GM12878 (cell line): ENCODE measurements around the gene KIF15. TPM values are rescaled to one million over a fixed set of nuclear protein-coding genes. Genes with fewer than 3 reads are reported as not detected.

ENCODE experiments used
- BRCA1 ChIP-seq: IDR thresholded peaks from 2 replicates; pipeline ENCODE4 v1.6.1; 2011; ENCODE audit warnings: low read depth, low read length, improper control_type of control experiment
- E4F1 ChIP-seq: fragments of 450-650 bp; IDR thresholded peaks from 2 replicates; pipeline ENCODE4 v1.6.1; 2018; ENCODE audit warnings: borderline replicate concordance, mild to moderate bottlenecking; ENCODE audit not compliant: partially characterized antibody
- ELK1 ChIP-seq: IDR thresholded peaks from 2 replicates; pipeline ENCODE4 v1.6.1; 2012; ENCODE audit warnings: low read depth, low read length, improper control_type of control experiment
- MAX ChIP-seq: IDR thresholded peaks from 2 replicates; pipeline ENCODE4 v1.6.1; 2012; ENCODE audit warnings: low read depth, low read length, improper control_type of control experiment
- MEF2B ChIP-seq: fragments of 450-650 bp; IDR thresholded peaks from 2 replicates; pipeline ENCODE4 v1.6.1; 2018; ENCODE audit warnings: mild to moderate bottlenecking, moderate library complexity; ENCODE audit not compliant: partially characterized antibody, poor library complexity, severe bottlenecking
- MYB ChIP-seq: fragments of 150-350 bp; IDR thresholded peaks from 2 replicates; pipeline ENCODE4 v1.6.1; 2014; ENCODE audit warnings: mild to moderate bottlenecking, low read depth, low read length, borderline replicate concordance
- NFXL1 ChIP-seq: fragments of 450-650 bp; IDR thresholded peaks from 2 replicates; pipeline ENCODE4 v1.6.1; 2017; ENCODE audit warnings: antibody characterized with exemption, mild to moderate bottlenecking, borderline replicate concordance
- NR2C1 ChIP-seq: fragments of 450-650 bp; IDR thresholded peaks from 2 replicates; pipeline ENCODE4 v1.6.1; 2017; ENCODE audit warnings: antibody characterized with exemption, mild to moderate bottlenecking, moderate library complexity
- PAX5 ChIP-seq: IDR thresholded peaks from 2 replicates; pipeline ENCODE4 v1.6.1; 2011; ENCODE audit warnings: low read depth, low read length, borderline replicate concordance
- POLR2AphosphoS5 ChIP-seq: IDR thresholded peaks from 2 replicates; pipeline ENCODE4 v1.6.1; 2011; ENCODE audit warnings: mild to moderate bottlenecking, low read length, inconsistent platforms
- RFX5 ChIP-seq: IDR thresholded peaks from 2 replicates; pipeline ENCODE4 v1.6.1; 2011; ENCODE audit warnings: low read depth, low read length, improper control_type of control experiment
- SIX5 ChIP-seq: IDR thresholded peaks from 2 replicates; pipeline ENCODE4 v1.6.1; 2011; ENCODE audit warnings: mild to moderate bottlenecking, low read depth, low read length, moderate library complexity; ENCODE audit not compliant: severe bottlenecking
- SREBF1 ChIP-seq: IDR thresholded peaks from 2 replicates; pipeline ENCODE4 v1.6.1; 2012; ENCODE audit warnings: mild to moderate bottlenecking, low read length
- SRF ChIP-seq, 2 experiments: IDR thresholded peaks; 2 replicates each; pipeline ENCODE4 v1.6.1; 2011; ENCODE audit warnings: low read depth in 2 of 2, low read length in 2 of 2, mild to moderate bottlenecking in 1 of 2, moderate library complexity in 1 of 2
- SUZ12 ChIP-seq: fragments of 200-600 bp; sonication (generic); IDR thresholded peaks from one replicate; pipeline ENCODE4 v1.6.1; 2018; ENCODE audit warnings: antibody characterized with exemption, mild to moderate bottlenecking; ENCODE audit not compliant: unreplicated experiment
- TARDBP ChIP-seq: IDR thresholded peaks from 2 replicates; pipeline ENCODE4 v1.6.1; 2016; ENCODE audit warnings: borderline replicate concordance
- TCF12 ChIP-seq: IDR thresholded peaks from 2 replicates; pipeline ENCODE4 v1.6.1; 2011; ENCODE audit warnings: low read depth, mild to moderate bottlenecking, low read length
- YY1 ChIP-seq: IDR thresholded peaks from 2 replicates; pipeline ENCODE4 v1.6.1; 2011; ENCODE audit warnings: low read depth, mild to moderate bottlenecking, low read length
- ZNF24 ChIP-seq: fragments of 450-650 bp; IDR thresholded peaks from 2 replicates; pipeline ENCODE4 v1.6.1; 2017; ENCODE audit warnings: antibody characterized with exemption, mild to moderate bottlenecking
- ZNF274 ChIP-seq: IDR thresholded peaks from one replicate; pipeline ENCODE4 v1.8.0; 2011; ENCODE audit not compliant: insufficient read length, insufficient read depth
- polyA plus RNA-seq, 11 experiments: library from polyadenylated mRNA; depleted of rRNA in 4 of 11; unstranded in 6 of 11; stranded (reverse) in 5 of 11; fragments of >200 nt; fragmentation: Nextera tagmentation in 4 of 11; fragmentation: Illumina TruSeq in 1 of 11; extraction: Ambion mirVana in 4 of 11; extraction: Trizol in 1 of 11; gene quantifications; 1 replicate in 1 of 11; 2 replicates in 10 of 11; pipeline versions ENCODE4 v1.2.1 to v1.2.3, GENCODE V29; 2011 to 2016; ENCODE audit warnings: inconsistent platforms in 2 of 11, missing spikeins in 2 of 11, low read depth in 1 of 11
- total RNA-seq, 4 experiments: library from RNA; depleted of rRNA in 3 of 4; stranded (reverse); fragments of >200 nt in 3 of 4; fragmentation: Illumina TruSeq in 1 of 4; extraction: Trizol in 1 of 4; gene quantifications; 2 replicates each; pipeline versions ENCODE4 v1.2.1 to v1.2.3, GENCODE V29; 2013 to 2021
- TF ChIP-seq, protein P1 (sequence below): fragments of 450-650 bp; IDR thresholded peaks from 2 replicates; pipeline ENCODE4 v1.6.1; 2016; ENCODE audit warnings: mild to moderate bottlenecking, moderate library complexity, borderline replicate concordance

The KIF15 gene
- total and polyA plus RNA-seq, 10 of the 15 experiments (the other 5 are each of a cell fraction or from before 2014, with no cell fraction given) = 12.3 to 51.8 (median 26.0) TPM

- TF ChIP-seq POLR2AphosphoS5 (peak; percentile 94), MAX (peak; percentile 90), NFXL1 (no peak), SIX5 (peak; percentile 79), SREBF1 (no peak), NR2C1 (peak; percentile 84), TCF12 (peak; percentile 6; the same call in 1 of the 2 replicates), MEF2B (peak; percentile 9), ZNF274 (no peak), E4F1 (peak; percentile 26), PAX5 (peak; percentile 69; the same call in 1 of the 2 replicates), SRF (IDR thresholded peaks at IDR 0.05; ENCODE audit: low read depth in 2 of 2, low read length in 2 of 2) (peak; percentile 54 to 83; a peak in 3 of 4 replicates), MYB (no peak), SUZ12 (no peak), YY1 (peak; percentile 99), BRCA1 (peak; percentile 53; the same call in 1 of the 2 replicates), ZNF24 (peak; percentile 40; the same call in 1 of the 2 replicates), RFX5 (peak; percentile 64), TARDBP (peak; percentile 64; the same call in 1 of the 2 replicates), ELK1 (peak; percentile 50; the same call in 1 of the 2 replicates)
- TF ChIP-seq, protein P1, sequence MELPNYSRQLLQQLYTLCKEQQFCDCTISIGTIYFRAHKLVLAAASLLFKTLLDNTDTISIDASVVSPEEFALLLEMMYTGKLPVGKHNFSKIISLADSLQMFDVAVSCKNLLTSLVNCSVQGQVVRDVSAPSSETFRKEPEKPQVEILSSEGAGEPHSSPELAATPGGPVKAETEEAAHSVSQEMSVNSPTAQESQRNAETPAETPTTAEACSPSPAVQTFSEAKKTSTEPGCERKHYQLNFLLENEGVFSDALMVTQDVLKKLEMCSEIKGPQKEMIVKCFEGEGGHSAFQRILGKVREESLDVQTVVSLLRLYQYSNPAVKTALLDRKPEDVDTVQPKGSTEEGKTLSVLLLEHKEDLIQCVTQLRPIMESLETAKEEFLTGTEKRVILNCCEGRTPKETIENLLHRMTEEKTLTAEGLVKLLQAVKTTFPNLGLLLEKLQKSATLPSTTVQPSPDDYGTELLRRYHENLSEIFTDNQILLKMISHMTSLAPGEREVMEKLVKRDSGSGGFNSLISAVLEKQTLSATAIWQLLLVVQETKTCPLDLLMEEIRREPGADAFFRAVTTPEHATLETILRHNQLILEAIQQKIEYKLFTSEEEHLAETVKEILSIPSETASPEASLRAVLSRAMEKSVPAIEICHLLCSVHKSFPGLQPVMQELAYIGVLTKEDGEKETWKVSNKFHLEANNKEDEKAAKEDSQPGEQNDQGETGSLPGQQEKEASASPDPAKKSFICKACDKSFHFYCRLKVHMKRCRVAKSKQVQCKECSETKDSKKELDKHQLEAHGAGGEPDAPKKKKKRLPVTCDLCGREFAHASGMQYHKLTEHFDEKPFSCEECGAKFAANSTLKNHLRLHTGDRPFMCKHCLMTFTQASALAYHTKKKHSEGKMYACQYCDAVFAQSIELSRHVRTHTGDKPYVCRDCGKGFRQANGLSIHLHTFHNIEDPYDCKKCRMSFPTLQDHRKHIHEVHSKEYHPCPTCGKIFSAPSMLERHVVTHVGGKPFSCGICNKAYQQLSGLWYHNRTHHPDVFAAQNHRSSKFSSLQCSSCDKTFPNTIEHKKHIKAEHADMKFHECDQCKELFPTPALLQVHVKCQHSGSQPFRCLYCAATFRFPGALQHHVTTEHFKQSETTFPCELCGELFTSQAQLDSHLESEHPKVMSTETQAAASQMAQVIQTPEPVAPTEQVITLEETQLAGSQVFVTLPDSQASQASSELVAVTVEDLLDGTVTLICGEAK = peak; percentile 62; the same call in 1 of the 2 replicates
These were observed at the start of gene KIF15, which contains the start of gene KIAA1143 (continued) for GRCh38 chr3:44761424-44762169.
